ELF-1 (cell line): ENCODE measurements around the gene TRAF7.

Source experiments
- DNase-seq: peaks from one replicate; pipeline ENCODE4 v3.0.0-alpha.2; 2016; ENCODE audit warnings: low read depth, low spot score

TRAF7 gene

DNA sequence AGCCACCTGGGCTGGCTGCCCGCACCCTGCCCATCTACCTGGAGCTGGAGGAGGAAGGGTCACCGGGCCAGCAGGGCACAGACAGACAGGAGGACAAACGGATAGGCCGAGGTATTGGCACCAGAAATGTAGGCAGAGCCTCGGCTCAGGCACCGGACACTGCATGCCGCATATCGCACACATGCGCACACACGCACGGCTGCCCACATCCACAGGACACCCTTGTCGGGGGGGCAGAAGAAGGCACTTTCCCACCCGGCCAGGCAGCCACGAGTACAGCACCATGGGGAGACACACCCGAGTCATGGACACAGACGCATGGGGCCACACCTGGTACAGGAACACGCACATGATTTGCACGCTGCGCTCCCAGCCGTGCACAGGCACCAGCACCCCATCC lies 26.4 kb downstream of the TRAF7 start:
- no peak for DNase-seq

DNA sequence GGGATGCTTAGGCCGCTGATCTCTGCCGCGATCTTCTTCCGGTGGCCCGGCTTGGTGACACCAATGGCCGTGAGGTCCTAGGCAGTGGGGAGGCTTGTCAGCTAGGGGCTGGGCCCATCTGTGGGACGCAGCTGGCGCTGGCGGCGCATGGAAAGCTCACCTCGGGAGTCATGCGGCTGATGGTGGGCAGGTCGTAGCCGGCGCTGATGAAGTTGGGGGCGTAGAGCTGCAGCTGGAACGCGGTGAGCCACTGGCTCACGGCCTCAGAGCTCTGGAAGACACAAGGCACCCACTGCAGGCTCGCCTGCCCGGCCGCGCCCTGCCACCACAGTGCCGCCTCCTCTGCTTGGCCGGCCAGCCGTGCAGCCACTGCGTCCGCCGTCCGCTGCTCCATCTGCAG lies 28.1 kb downstream of the TRAF7 start:
- no peak for DNase-seq

DNA sequence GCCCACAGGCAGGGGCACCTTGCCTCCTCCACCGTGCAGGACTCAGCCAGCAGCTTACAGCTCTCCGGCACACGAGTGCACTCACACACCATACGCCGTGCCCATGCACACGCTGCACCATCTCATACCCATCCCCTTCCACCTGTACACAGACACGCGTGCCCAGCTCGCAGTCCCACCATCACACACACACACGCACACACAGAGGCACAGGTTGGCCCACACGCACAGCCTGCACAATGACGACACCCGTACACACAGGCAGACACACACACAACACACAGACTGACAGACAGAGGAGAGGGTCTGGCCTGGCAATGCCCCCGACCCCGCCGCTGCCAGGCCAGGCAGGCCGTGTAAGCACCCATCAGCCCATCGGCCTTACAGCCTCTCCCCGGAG lies 28.8 kb downstream of the TRAF7 start:
- no peak for DNase-seq

DNA sequence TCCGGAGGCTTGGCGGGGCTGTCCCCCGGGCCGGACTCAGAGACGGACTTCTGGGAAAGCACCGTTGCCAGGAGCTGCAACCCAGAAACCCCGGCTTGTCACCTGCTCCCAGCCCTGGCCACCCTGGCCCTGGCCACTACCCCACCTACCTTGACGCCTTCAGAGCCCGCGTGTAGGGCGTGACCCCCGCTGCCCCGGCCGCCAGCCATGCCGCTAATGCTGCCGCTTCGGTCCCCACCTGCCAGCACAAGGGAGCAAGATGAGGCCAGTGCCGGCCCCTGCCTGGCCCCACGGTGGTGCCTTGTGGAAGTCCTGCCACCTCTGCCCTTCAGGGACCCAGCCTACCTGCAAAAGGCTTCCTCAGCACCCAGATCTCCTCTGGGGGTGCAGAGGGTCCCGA lies 29.4 kb downstream of the TRAF7 start:
- no peak for DNase-seq

DNA sequence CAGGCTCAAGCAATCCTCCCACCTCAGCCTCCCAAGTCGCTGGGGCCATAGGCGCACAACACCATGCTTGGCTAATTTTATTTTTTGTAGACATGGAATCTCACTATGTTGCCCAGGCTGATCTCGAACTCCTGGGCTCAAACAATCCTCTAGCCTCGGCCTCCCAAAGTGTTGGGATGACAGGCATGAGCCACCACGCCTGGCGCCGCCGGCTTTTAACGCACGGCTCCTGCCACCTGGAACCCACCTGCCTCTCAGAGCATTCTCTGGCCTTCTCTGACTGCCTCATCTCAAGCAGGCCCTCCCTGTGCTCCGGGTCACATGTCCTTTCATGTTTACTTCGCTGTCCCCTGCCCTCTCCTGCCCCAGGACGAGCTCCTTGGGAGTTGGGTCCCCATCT lies 30.5 kb downstream of the TRAF7 start:
- no peak for DNase-seq

DNA sequence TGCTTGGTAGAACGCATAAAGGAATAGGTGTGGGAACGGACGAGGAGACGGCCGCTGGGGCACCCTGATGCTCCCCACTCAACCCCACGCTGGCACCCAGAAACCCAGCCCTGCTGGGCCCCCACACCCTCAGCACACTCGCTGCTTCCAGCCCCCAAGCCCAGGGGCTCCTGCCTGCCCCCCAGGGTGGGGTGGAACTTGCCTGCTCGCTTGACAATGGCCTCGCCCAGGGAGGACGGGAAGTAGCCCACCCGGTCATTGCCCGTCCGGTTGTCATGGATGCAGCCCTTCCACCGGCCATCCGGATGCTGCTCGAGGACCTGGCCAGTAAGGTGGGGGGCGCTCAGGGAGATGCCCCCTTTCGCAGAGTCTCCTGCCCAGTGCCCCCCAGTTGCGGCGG lies 30.9 kb downstream of the TRAF7 start:
- no peak for DNase-seq

DNA sequence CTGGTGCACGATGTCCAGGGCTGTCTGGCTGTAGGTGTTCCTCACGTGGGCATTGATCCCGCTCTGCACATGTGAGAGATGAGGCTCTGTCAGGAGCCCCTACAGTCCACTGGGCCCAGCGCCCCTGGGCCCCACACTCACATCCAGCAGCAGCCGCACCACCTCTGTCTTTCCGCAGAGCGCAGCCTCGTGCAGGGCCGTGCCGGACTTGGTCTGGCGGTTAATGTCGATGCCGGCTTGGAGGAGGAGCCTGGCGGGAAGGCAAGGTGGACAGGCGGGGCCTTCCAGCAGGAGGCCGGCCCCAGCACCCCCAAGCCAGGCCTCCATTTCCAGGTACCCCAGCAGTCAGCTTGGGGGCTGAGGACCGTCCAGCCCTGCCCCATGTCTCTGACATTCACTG lies 31.6 kb downstream of the TRAF7 start:
- no peak for DNase-seq

DNA sequence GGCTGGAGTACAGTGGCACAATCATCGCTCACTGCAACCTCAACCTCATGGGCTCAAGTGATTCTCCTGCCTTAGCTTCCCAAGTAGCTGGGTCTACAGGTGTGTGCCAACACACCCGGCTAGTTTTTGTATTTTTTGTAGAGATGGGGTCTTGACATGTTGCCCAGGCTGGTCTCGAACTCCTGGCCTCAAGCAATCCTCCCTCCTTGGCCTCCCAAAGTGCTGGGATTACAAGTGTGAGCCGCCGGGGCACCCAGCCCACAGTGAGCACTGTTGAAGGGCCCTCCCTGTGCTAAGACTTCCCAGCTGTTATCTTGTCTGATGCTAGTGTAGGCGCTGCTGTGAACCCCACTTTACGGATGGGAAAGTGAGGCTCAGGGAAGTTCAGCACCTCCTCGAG lies 32.8 kb downstream of the TRAF7 start:
- no peak for DNase-seq

DNA sequence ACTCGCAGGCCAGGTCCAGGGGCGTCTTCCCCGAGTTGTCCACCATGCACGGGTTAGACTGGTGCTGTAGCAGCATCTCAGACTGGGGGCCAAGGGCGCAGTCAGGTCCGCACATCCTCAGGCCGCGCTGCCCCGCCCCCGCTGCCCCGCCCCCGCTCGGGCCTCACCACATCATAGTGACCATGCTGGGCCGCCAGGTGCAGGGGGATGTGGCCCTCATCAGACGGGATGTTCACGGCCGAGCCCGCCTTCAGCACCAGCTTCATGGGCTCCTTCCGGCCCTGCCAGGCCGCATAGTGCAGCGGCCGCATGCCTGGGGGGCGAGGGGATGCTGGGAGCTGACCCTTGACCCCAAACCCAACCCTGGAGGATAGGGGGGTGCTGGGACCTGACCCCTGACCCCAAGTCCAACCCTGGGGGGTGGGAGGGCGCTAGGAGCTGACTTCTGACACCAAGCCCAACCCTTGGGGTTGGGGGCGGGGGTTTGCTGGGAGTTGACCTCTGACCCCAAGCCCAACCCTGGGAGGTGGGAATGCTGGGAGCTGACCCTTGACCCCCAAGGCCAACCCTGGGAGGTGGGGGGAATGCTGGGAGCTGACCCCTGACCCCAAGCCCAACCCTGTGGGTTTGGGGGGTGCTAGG lies 33.8 kb downstream of the TRAF7 start:
- DNase-seq = peak; percentile 35

DNA sequence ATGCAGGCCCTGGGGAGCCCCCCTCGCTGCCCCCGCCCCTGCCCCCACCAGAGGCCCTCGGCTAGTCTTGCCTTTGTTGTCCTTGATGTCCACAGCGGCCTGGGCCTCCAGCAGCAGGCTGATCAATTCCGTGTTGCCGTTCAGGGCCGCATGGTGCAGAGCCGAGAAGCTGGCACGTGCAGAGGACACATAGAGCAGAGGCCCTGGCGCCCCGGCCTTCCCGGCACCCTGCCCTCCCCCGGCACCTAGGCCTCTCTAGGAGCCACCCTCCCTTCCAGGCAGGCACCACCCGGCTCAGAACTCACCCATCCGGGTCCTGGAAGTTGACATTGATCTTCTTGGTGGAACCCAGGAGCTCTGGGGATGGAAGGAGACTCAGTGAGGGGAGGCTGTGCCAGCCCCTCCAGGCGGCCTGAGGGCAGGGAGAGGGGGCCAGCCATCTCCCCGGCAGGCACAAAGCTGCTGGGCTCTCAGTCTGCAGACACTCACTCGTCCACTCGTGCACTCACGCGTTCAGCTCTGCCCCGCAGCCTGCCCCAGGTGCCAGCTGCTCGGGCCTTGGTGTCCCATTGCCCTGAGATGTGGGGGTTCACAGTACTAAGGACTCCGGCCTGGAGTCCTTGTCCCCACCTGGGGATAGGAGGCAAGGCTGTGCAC lies 34.5 kb downstream of the TRAF7 start:
- DNase-seq = no peak

DNA sequence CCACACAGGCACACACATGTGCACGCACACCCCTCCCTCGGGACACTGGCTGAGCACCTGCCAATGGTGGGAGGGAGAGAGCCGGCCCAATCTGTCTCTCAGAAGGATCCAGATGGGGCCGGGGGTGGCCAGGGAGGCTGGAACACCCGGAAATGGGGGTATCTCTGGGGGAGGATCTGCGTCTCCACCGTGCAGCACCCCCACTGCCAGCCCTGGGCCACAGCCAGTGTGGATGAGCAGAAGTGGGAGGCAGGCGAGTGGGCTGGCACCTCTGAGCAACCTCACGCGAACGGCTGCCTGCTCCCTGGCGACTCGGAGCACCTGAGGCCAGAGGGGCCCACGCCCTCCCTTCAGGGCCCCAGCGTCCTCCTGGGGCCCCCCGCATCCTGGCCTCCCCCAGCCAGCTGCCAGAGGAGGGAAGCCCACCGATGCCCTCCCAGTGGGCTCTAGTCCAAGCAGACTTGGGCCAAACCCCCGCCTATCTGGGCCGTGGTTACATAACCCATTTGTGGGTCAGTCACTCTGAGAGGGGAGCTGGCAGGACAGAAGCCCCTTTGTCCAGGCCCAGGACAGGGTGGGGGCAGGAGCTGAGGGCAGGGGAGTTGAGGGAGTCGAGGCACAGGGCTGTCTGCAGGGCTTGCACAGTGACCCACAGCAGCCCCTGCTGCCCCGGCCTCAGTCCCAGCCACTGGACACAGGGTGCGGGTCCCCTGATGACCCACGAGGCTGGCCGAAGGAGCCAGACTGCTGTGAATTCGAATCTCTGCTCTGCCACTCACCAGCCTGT lies 35.3 kb downstream of the TRAF7 start:
- no peak for DNase-seq

DNA sequence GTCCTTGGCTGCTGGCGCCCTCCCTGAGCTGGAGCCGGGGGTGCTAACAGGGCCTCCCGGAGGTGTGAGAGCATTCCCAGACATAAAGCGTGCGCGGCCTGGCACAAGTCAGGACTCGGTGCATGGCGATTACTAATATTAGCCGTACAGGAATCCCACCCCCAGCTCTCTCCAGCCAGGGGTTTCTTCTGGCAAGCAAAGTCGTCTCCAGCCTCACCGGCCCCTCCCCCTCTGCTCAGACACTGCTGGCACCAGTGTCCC lies 35.8 kb downstream of the TRAF7 start:
- no peak for DNase-seq

DNA sequence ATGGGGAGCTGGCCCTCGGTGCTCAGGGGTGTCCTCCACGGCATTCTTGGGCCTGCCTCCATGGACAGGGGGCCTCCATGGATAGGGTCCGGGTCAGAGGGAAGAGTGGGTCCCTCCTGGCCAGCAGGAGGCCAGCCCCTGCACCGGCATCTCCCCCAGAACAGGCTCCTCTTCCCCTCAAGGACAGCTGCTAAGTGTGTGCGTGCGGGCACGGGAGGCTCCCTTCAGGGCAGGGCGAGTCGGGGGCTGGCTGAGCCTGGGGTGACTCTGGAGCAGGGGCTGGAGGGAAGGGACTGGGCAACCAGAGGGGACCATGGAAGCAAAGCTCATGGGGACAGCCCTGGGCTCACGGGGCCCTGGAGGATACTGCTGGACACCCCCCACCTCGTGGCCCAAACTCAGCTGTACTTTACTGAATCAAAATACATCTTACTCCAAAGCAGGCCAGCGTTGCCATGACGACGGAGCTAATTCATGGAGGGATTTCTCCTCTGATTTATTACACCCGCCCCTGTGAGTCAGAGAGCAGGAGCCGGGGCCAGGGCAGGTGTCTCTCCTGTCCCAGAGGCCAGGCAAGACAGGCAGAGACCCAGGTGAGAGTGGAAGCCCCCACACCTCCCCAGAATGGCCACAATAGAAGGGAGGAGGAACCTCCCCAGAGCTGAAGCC lies 38.7 kb downstream of the TRAF7 start:
- DNase-seq = no peak

DNA sequence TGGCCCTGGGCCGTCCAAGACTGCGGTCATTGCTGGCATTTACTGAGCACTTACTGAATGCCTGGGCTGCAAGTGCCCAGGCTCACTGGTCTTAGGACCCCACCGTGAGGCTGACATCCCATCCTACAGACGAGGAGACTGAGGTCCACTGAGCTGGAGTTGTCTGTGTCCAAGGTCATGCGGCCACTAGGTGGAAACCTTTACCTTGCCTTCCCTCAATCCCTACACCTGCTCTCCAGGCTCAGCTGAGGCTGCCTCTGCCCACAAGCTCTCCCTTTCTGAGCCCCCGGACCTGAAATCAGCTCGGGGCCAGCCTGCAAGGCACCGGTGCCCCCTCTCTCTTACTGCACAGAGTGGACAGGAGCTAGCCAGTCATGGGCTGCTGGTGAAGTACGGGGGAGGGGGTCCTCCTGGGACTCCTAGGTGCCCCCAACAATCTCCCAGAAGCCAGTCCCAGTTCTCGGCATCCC lies 39.3 kb downstream of the TRAF7 start:
- DNase-seq = peak; percentile 85

DNA sequence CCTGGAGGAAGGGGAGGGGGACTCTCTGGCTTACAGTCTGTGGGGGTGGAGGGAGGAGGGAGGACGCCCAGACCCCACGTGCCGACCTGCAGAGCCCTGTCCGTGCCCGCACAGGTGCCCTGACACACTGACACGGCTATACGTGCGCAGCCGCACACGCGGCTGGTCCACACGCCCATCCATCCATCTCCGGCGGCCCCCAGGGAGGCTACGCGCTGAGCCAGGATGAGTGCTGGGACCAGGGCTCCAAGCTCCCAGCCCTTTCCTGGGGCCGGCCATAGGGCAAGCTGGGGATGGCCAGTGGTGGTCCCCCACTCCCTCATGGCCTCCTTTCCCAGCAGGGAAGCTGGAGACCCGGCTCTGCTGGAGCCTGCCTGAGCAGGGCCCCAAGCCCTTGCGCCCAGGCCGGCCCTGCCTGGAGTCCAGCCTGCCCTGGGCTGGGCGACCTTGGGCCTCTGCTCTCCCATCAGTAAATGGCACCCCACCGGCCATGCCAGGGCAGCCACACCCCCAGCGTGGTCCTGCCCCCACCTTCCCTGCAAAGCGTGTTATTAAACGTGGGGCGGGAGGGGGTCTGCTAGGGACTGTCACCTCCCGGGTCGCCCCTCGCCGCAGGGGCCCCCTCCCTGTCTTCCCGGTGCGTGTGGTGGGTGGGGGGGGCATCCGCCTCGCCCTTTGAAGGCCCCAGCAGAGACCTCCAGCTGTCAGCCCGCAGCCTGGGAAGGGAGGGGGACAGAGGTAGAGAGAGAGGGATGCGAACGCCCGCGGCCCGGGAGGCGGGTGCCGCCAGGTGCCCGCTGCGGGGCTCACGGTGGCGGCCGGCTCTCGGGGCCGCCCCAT lies 40.0 kb downstream of the TRAF7 start:
- DNase-seq = no peak

DNA sequence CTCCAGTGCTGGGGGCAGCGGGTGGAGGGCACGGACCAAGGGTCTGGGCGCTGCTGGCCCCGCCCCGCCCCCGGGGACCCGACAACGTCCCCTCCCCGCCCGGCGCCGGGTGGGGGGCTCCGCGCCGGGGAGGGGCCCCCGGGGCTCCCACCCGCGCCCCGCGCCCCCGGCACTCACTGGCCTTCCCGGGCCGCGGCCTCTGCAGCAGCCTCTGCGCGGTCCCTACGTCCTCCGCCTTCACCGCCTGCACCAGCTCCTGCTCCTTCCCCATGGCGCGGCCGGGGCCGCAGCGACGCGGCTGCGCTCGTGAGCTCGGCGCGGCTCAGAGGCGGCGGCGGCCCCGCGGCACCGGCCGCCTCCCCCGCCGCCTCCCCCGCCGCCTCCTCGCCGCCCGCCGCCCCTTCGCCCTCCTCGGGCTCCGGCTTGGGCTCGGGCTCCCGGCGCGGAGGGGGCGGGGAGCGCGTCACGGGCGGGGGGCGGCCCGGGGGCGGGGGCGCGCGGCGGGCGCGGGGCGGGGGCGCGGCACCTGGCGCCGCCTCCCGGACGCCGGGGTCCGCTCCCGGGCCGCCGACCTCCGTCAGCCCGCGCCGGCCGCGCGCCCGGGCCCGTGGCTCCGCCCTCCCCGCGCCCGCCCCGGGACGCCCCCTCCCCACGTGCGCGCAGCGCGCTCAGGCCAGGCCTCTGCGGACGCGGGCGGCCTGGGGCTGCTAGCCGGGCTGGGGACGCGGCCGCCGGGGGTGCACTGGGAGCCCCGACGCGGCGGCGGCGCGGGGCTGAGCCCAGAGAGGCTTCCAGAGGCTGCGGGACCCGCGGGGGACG lies 40.8 kb downstream of the TRAF7 start, which contains the start of gene CASKIN1:
TSS of gene CASKIN1 (minus strand) at position 444 of the 819 bp plus-strand sequence. CDS start at position 271, 173 bp downstream.
- no peak for DNase-seq

DNA sequence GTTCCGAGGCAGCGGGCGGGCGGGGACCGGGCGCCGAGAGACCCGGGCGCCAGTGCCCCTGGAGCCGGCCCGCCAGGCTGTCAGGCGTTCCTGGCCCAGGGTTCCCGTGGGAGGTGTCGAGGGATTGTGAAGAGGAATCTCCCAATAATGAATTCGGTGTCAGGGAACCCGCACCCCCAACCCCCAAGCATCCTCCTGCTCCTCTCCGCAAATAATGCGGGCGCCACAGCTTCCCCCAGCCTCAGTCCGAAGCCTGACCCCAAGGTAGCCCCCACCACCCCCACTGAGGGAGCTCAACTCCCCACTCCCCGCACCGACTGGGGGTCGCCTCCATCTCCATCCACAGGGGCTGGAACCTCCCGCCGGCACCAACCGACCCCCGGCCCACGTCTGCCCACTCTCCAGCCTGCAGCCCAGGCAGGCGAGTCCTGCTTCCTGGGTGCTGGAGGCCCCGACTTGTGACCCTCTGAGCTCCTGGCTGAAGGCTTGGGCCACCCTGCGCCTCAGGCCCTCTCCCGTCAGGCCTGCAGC lies 41.5 kb downstream of the TRAF7 start:
- no peak for DNase-seq

DNA sequence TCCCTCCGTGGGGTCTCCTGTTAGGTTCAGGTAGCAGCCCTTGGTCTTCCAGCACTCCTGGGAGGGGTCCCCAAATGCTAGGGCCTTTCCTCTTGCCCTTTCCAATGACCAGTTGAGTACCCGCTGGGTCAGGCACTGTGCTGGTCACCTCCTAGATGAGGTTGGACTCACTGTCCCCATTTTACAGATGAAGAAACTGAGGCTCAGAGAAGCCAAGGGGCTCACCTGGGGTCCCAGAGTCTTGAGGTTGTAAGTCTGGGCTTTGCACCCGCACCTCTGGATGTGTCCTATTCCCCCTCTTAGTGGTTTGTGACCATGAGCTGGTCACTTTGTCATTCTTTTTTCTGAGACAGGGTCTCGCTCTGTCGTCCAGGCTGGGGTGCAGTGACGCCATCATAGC lies 42.2 kb downstream of the TRAF7 start:
- DNase-seq = no peak

DNA sequence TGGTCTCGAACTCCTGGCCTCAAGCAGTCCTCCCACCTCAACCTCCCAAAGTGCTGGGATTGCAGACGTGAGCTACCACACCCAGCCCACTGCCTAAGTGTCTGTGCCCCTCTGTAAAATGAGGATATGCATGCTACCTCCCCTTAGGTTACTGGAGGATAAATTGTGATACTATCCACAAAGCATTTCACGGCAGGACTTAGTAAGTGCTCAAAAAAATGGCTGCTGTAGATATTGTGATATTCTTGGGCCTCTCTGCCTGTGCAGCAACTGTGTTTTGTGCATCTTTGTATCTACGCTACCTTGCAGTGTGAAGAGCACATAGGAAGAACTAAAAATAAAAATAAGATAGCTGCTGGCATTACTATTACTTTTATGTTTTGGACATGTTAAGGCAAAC lies 42.7 kb downstream of the TRAF7 start:
- DNase-seq = no peak

DNA sequence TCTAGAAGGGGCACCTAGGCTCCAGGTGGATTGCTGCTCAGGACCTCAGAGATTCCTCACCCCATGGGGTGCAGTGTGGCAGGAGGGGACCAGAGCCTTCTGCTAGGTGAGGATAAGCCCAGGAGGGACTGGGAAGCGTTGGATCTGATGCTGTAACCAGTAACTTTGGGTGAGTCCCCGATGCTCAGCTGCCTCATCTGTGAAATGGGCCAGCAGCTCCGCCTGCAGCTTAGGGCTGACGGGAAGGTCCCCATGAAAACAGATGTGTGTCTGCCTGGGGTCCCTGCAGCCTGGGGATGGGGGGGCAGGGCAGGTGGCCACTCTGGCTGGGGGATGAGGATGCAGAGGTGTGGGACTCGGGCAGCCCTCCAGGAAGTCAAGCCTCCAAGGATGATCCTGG lies 43.5 kb downstream of the TRAF7 start:
- DNase-seq = no peak
